GM21619 (cell line): Measurements from ENCODE around the gene SLC9A8.

Source experiments
- ATAC-seq: cut with Tn5 transposase; IDR thresholded peaks from one replicate; pipeline ENCODE4 v1.9.1; 2021; ENCODE audit not compliant: unreplicated experiment

SLC9A8 gene

DNA sequence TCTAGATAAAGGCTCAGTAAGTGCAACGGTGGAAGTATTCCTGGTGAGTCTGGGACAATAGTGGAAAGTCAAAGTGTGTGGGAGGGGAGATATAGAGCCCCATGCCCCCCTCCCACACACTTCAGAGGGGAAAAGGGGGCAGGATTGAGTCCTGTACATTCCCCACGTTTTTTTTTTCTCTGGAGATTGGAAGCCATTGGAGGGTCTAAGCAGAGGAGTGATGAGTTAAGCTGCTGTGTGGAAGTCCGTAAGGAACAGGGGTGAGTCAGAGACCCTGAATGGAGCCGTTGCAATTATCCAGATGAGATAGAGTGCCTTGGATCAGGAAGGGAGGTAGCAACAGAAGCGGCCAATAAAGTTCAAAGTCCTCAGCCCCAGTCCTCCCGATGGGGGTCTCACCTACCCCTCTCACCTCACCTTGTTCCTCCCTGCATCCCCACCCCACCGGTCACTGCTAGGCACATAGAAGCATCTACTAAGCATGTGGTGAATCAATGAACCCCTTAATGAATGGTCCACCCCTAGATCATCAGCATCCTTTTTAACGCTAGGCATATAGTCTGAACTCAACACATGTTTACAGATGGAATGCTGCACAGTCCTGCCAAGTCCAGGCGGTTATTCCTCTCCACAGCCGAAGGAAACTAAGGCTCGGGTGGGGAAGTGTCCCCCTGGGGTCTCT is 662 bp upstream of the SLC9A8 start:
- ATAC-seq: peak; percentile 8

DNA sequence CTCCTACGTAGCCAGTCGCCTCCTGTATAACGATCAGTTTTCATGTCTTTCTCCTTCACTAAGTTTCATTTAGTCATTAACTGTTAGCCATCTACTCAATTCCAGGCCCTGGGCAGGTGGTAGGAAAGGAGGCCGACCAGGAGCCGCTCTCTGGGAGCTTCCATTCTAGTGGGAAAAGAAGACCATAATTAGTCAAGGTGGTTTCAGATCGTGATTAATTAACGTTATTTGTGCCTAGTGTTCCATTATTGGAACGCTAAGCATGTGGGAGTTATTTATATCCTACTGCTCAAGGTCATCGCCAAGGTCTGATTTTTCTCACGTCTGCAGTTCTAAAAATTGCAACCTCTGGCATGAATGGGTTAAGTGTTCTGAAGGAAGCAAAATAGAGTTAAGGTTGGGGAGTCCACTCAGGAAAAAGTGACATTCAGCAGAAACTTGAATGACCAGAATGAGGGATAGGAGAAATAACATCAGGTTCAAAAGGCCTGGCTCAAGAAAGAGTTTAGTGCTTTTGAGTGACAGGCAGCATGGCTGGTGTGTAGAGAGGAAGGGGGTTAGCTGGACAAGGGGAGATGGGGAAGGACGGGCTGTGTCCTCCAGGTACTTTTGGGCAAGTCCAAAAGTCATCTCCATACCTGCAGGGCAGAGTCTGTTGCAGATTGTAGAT is 812 bp downstream of the SLC9A8 start:
- ATAC-seq: no peak

DNA sequence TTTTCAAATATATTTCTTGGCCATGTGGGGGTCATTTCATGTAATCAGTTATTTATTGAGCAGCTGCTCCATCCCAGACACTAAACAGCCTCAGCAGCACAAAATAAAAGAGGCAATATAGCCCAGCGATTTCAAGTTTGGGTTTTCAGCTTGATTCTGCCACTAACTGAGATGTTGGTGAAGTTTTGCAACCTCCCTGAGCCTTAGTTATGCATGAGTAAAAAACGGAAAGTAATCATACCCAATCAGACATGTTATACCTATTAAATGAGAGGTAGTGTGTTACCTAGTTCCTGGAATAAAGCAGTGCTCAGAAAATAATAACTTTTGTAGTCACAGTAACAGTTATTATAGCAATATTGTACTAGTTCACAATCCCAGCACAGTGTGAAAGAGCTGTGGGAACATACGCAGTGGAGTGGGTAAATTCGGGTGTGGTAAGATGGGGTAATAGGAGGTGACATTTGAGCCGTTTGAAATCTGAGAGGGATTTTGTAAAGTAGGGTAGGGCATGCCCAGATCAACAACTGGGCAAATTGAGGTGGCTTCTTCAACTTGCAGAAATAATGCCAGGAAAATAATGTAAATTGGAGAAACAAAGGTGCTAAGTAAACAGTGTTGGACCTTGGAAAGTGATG is 1.5 kb downstream of the SLC9A8 start:
- no peak for ATAC-seq

DNA sequence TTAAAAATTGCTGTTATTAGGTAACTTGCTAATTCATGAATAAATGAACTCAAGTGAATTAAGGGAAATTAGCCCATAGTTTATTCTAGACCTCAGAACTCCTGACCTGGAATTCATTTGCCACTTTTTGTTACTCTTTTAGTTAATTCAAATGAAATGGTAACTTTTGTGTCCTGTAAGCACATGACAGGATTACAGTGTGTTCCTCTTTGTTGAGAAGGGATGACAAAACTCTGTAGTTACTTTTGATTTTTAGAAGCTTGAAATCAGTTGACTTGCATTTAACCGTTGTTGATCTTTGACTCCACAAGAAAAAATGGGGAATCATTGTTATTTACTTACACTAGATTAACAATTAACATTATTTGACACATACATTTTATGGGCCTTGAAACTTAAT is 6.2 kb downstream of the SLC9A8 start:
- no peak for ATAC-seq

DNA sequence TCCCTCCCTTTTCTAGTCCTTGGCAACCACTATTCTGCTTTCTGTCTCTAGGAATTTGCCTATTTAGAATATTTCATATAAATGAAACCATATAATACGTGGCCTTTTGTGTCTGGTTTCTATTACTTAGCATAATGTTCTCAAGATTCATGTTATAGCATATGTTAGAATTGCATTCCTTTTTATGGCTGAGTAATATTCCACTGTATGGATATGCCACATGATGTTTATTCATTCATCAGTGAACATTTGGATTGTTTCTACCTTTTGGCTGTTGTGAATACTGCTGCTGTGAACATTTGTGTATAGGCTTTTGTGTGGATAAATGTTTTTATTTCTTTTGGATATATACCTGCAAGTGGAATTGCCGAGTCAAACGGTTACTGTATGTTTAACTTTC is 7.1 kb downstream of the SLC9A8 start:
- no peak for ATAC-seq

DNA sequence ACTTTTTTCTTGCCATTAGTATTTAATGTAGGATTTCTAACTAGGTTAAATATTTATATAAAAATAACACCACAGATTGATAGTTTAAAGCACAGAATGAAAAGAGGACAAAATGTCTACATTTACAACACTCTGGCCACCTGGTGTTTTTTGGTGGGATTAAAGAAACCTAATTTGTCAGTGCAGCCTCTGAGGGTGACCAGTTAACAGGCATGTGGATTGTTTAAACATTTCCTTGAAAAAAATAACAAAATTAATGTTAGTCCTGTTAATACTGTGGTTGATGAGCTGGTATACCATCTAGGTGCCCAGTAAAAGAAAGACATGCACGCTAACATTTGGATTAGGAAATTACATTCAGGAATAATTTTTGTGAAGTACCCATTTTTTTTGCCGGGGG is 8.8 kb downstream of the SLC9A8 start:
- ATAC-seq: no peak

DNA sequence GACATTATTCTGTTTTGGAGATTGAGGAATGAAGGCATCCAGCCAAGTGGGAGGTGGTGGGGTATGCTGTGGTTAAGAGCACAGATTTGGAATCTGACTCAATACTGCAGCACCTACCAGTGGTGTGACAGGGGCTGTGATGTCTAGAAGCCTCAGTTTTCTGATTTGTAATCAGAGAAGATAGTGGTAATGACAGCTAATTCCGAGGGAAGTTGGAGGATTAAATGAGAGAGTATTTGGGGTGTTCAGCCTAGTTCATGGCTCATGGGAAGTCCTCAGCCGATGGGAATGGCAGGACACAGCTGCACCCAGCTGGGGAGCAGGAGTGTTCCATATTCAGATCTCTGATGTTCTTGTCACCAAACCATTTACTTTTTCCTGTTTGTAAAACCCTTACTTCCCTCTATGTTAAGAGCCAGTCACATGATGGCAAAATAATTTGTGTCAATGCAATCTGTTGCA is 9.3 kb downstream of the SLC9A8 start:
- ATAC-seq: no peak

DNA sequence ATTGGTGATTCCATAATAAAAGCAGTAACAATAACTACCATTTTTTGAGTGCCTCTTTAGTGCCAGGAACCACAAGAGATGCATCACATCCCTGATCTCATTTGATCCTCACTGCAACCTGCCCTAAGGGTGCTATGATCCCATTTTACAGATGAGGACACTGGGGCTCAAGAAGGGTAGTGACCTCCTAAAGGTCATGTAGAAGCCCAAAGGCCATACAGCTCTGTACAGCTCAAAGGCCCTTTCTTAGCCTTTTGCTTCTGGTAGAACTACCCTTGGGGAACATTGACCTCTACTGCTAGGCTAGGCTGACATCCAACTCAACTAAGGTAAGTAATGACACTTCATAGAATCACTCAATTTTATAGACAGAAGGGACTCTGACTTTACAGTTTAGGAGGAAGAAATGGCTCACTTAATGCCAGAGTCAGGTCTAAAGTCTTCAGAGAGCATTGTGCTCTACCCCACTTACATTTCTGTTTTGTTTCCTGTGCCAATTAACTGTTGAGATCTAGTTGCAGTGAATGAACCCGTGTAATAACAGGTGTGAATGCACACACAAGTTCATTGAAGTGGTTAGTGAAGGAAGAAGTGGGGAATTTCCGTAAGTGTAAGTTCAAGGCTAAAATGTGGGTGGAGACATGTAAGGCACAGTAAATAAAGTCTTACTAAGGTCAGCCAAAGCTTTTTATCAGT is 10.7 kb downstream of the SLC9A8 start:
- no peak for ATAC-seq

DNA sequence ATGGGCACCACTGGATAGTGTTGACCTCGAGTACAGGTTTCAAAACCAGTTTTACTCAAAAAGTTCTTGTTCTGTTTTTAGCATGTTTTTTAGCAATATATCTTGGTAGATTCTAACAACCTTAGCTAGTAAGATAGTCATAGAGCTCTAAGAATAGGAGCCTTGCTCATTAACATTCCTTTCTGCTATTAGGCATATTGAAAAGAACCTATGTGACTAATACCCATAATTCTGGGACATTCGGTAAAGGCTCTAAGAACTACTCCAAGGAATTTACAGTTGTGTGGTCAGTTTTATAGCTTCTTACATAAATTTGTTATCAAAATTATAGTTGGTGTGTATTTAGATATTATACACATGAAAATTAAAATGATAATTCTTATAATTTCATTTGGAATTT is 11.6 kb downstream of the SLC9A8 start:
- ATAC-seq: no peak

DNA sequence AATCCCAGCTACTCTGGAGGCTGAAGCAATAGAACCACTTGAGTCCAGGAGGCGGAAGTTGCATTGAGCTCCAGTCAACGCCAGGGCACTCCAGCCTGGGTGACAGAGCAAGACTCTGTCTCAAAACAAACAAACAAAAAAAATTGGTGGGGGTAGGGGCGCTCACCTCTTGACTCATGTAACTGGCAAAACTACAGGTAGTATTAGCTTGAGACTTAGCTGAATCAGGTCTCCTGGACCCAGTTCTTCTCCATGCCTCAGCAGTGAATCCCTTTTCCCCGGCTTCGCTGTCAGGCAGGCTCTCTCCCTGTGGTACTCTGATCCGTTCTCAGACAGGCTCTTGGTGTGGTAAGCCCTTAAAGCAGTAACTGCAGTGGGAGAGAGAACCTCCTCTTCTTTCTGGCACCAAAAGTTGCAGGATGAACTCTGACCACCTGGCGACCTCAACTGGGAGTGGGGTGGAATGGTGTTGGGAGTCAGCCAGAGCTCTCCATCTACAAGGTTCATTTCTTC is 12.9 kb downstream of the SLC9A8 start:
- ATAC-seq: no peak

DNA sequence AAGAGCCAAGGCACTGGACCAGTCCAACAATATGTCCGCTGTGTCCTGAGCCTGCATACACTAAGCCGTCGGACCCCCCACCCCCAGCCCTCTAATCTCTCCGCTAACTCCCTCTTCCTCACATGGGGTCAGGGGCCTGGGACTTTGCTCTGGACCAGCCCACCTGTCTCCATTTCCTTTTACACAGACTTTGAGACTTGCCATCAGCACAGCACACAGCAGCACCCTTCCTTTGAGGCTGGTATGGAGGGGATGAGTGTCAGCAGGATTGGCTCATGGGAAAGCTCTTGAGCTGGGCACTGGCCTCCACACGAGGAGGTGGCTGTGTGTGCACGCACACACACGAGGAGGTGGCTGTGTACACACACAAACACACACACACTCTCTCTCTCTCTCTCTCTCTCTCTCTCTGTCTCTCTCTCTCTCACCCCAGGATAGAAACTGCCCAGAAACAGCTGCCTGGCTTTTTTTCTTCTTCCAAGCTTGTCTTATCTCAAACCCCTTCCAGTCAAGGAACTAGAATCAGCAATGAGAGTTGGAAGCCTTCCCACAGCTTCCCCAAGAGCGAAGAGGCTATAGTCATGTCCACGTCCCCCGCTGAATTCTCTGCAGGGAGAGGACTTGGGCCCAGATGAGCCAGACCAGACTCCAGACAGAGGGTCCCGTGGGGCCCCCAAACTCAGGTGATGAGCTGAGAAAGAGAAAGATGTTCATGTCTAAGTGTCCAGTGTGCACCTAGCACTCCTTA is 18.6 kb downstream of the SLC9A8 start:
- no peak for ATAC-seq

DNA sequence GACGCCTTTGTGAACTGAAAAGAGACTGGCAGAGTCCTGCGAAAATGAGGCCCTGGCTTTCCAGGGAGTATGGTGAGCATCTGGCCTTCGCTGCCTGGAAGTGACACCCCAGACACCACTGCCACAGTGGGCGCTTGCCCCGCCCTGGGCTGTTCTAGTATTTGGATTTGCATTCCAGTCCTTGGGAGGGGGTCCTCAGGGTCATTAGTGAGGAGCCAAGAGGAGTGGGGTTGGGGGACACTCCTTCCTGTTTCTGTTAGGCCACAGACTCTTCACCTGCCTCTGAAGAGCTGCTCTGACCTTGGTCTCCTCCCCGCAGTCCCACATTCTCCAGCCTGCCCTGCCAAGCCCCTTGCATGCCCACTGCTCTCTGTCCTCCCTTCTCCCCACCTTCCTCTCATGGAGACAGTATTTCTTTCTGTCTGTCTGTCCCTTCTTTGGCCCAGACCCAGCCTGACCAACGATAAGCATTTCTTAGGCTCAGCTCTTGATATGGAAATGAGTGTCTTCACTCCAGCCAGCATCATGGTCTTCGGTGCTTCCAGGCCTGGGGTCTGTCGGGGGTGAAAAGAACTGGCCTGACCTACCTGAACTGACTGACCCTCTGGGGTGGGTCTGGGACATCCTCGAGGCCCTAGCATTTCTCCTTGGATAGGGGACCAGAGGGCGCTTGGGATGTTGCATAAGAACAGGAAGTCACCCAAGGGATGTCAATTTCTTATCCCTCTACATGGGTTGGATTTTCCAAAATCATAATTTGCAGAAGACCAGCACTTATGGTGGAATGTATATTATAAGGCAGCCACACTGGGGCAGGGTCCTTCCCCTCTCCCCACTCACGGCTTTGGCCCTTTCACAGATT is 19.4 kb downstream of the SLC9A8 start:
- ATAC-seq: no peak

DNA sequence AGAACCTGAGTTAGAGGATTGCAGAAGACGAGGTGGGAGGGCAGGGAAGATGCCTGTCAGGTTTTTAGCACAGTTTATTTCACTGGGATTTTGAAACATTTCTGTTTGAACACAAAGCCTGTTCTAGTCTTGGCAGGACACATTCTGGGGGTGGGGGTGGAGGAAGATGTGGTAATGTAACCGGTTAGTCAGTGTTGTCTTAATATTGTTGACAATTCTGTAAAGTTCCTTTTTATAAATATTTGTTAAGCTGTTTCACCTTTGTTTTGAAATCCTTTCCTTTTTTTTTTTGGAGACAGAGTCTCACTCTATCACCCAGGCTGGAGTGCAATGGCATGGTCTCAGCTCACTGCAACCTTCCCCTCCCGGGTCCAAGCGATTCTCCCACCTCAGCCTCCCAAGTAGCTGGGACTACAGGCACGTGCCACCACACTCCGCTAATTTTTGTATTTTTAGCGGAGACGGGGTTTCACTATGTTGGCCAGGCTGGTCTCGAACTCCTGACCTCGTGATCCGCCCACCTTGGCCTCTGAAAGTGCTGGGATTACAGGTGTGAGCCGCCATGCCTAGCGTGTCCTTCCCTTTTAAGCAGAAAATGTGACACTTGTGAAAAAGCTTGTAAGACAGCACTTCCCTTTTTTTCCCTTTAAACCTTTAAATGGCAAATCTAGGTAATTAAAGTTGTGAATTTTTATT is 20.2 kb downstream of the SLC9A8 start:
- no peak for ATAC-seq

DNA sequence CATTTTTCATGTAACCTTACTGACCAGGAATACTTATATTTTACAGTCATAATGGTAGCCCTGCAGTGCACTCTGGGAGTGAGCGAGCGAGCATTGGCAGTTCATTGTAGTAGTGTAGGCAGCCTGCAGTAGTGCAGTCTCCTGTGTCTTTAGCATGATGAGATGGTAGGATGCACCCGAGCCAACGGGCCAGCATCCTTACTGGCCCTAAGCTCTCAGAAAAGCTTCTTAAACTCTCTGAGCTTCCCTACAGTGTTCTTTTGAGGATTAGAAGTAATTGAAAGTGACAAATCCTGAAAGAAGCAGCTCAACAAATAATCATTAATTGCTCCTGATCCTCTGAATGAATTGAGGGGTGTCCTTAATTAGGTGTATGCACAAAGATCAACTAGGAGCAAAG is 20.9 kb downstream of the SLC9A8 start:
- no peak for ATAC-seq

DNA sequence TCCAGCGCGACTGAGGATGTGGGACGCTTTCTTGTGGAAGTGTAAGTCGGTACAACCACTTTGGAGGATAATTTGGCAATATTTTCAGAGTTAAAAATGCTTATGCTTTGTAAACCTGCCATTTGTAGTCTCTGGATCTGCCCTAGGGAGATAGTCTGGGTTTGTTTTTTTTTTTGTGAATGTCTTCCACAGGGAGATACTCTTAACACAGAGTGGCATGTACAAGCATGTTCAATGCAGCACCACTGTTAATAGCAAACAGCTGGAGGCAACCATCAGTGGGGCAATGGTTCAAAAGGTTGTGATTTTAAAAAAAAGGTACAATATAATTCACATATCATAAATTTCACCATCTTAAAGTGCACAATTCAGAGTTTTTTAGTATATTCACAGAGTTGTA is 22.4 kb downstream of the SLC9A8 start:
- ATAC-seq: no peak

DNA sequence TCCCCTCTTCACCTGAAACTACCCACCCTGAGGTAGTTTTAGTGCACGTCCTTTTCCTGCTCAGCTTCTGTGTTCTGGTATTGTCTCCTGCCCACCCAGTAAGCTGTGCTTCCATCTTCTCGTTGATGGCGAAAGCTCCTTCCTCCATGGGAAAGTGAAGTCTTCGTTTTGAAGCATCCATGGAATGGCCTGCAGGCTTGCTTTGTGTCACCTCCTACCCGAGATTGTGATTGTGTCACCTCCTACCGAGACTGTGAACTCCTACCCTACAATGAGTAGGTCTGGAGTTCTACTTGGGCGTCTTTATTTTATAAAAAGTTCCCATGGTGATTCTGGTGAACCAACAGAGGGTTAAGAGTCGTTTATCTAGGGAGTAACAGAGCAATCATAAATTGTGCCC is 25.9 kb downstream of the SLC9A8 start:
- no peak for ATAC-seq

DNA sequence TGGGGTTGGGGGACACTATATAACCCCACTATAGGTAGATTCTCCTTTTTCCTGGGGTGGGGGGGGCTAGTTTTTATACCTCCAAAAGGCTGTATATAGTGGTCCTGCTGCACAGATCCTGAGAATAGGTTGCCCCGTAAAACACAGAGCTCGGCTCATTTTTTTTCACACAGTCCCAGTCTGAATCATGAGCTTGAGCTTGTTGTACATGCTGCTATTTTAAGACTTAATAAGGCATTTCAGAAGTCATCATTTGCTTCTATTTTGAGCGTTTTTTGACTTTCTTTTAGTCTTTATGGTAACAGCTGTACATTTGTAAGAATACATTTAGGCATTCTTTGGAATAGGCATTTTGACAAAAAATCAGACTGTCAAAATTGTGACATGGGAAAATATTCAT is 30.5 kb downstream of the SLC9A8 start:
- no peak for ATAC-seq

DNA sequence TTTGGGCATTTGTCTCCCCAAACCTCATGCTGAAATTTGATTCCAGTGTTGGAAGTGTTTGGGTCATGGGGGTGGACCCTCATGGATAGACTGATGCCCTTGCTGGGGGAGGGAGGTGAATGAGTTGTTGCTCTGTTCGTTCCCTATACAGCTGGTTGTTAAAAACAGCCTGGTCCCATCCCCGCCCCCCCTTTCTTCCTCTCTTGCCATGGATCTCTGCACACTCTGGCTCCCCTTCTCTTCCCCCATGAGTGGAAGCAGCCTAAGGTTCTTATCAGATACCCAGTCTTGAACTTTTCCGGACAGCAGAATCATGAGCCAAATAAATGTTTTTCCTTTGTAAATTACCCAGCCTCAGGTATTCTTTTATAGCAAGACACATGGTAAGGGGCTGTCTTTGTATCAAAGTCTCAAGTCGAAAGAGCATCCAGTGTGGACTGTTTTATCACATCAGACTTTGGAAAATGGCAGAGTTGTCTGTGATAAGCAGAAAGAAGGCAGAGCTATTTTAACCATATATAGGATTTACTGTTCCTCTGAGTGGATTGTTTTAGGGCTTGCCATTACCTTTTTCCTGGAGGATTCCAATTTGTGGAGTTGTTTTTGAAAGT is 31.2 kb downstream of the SLC9A8 start:
- ATAC-seq: no peak

DNA sequence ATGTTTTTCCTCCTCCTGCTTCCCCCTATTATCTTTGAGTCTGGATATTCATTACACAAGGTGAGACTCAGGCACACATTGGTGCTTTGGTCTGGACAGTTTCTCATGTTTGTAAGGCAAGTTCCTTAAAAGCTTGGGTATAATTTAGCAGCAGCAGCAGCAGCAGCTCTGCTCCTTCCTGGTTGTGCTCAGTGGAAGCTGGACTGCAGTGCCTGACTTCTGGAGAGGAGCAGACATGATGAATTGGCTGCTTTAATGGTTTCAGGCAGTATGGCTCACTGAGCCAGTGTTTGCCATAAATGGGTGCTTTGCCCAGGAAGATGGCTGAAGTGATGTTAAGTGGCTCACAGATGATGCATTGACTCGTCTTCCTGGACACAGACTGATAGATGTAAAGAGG is 32.4 kb downstream of the SLC9A8 start:
- ATAC-seq: no peak
